Keratinocyte (primary cell): Measurements from ENCODE around the gene VAMP5. TPM values are rescaled to one million over a fixed set of nuclear protein-coding genes. Genes with fewer than 3 reads are reported as not detected.

Experiments used
- DNase-seq: peaks from one replicate; pipeline ENCODE4 v3.0.0-alpha.2; 2011; ENCODE audit warnings: low read depth, missing footprints, low spot score
- FAIRE-seq: peaks from 2 replicates; lab custom pipeline; 2011; peaks lifted over from hg19 to GRCh38; lab: Jason Lieb, UNC
- H2AFZ ChIP-seq: 2 replicates; pipeline ENCODE4 v1.6.0; 2012; ENCODE audit warnings: low read length, control low read depth, inconsistent platforms; ENCODE audit not compliant: control insufficient read depth
- H3K27ac ChIP-seq: 2 replicates; pipeline ENCODE4 v1.5.1; 2011; ENCODE audit warnings: low read length; ENCODE audit not compliant: control insufficient read depth, insufficient read depth
- H3K27me3 ChIP-seq: 3 replicates; pipeline ENCODE4 v1.6.0; 2011; ENCODE audit warnings: low read length; ENCODE audit not compliant: control insufficient read depth, insufficient read depth; ENCODE audit errors: extremely low read depth
- H3K36me3 ChIP-seq, 2 experiments: 2 replicates in 1 of 2; 3 replicates in 1 of 2; pipeline ENCODE4 v1.5.1; 2011; ENCODE audit warnings: low read length in 2 of 2, mild to moderate bottlenecking in 1 of 2; ENCODE audit not compliant: control insufficient read depth in 2 of 2, insufficient read depth in 2 of 2; ENCODE audit errors: extremely low read depth in 1 of 2
- H3K4me1 ChIP-seq: 3 replicates; pipeline ENCODE4 v1.5.1; 2011; ENCODE audit warnings: low read length; ENCODE audit not compliant: control insufficient read depth, insufficient read depth; ENCODE audit errors: extremely low read depth
- H3K4me2 ChIP-seq: 3 replicates; pipeline ENCODE4 v1.6.0; 2011; ENCODE audit warnings: low read depth, low read length; ENCODE audit not compliant: control insufficient read depth, insufficient read depth; ENCODE audit errors: extremely low read depth
- H3K4me3 ChIP-seq, 3 experiments: fragments of 200-600 bp in 1 of 3; sonication (generic) in 1 of 3; 2 replicates in 2 of 3; 3 replicates in 1 of 3; pipeline ENCODE4 v1.5.1; 2011 to 2016; ENCODE audit warnings: low read length in 3 of 3, mild to moderate bottlenecking in 3 of 3, control low read depth in 2 of 3, inconsistent platforms in 1 of 3, low read depth in 1 of 3, mixed read lengths in 1 of 3, mixed run types in 1 of 3, moderate library complexity in 1 of 3; ENCODE audit not compliant: control insufficient read depth in 2 of 3, insufficient read depth in 2 of 3; ENCODE audit errors: extremely low read depth in 1 of 3
- H3K79me2 ChIP-seq: 2 replicates; pipeline ENCODE4 v1.6.0; 2012; ENCODE audit warnings: low read length; ENCODE audit not compliant: control insufficient read depth, insufficient read depth
- H3K9ac ChIP-seq: 3 replicates; pipeline ENCODE4 v1.6.0; 2011; ENCODE audit warnings: low read length; ENCODE audit not compliant: control insufficient read depth, insufficient read depth; ENCODE audit errors: extremely low read depth
- H3K9me1 ChIP-seq: 3 replicates; pipeline ENCODE4 v1.6.0; 2011; ENCODE audit warnings: low read length; ENCODE audit not compliant: control insufficient read depth, insufficient read depth; ENCODE audit errors: extremely low read depth
- H3K9me3 ChIP-seq: 2 replicates; pipeline ENCODE4 v1.5.1; 2012; ENCODE audit warnings: low read depth, low read length; ENCODE audit not compliant: control insufficient read depth
- H4K20me1 ChIP-seq: 3 replicates; pipeline ENCODE4 v1.6.0; 2011; ENCODE audit warnings: low read length; ENCODE audit not compliant: control insufficient read depth, insufficient read depth; ENCODE audit errors: extremely low read depth
- CTCF ChIP-seq, 3 experiments: IDR thresholded peaks in 1 of 3; conservative IDR thresholded peaks in 1 of 3; optimal IDR thresholded peaks in 1 of 3; 2 replicates in 2 of 3; 3 replicates in 1 of 3; pipeline versions ENCODE3 to v1.5.1; 2011; ENCODE audit warnings: low read length in 3 of 3, mild to moderate bottlenecking in 3 of 3, moderate library complexity in 2 of 3, control low read depth in 1 of 3, inconsistent platforms in 1 of 3; ENCODE audit not compliant: insufficient read depth in 2 of 3; ENCODE audit errors: extremely low read depth in 1 of 3
- EZH2 ChIP-seq: IDR thresholded peaks from one replicate; pipeline ENCODE4 v1.6.1; 2012; ENCODE audit warnings: inconsistent platforms, mild to moderate bottlenecking, low read length, moderate library complexity
- dilution Hi-C: fragments of 300-500 bp; cut with MboI; formaldehyde crosslinking; loops from one replicate; pipeline ENCODE4 v1.7.0; 2020; ENCODE audit warnings: low sequenced_read_pairs; ENCODE audit not compliant: extremely low pct_ligation_motif_present
- polyA plus RNA-seq, 5 experiments: library from polyadenylated mRNA; depleted of rRNA in 3 of 5; stranded (reverse) in 3 of 5; stranded (forward) in 1 of 5; unstranded in 1 of 5; fragments of >200 nt; gene quantifications; 1 replicate in 1 of 5; 2 replicates in 3 of 5; 3 replicates in 1 of 5; pipeline versions ENCODE4 v1.2.1 to v1.2.3, GENCODE V29; 2011 to 2012; ENCODE audit warnings: missing spikeins in 2 of 5, low read depth in 1 of 5, low replicate concordance in 1 of 5

Gene VAMP5
- polyA plus RNA-seq, 1 donor (not counting 4 experiments of a cell fraction or from before 2014, with no cell fraction given) = 11.0 TPM

GRCh38 chr2:85589181-85589580, 5.0 kb downstream of the VAMP5 start:
- TF ChIP-seq CTCF (optimal IDR thresholded peaks at IDR 0.05 in 1 of 3, IDR thresholded peaks at IDR 0.05 in 1 of 3, conservative IDR thresholded peaks at IDR 0.05 in 1 of 3; ENCODE audit: extremely low read depth in 1 of 3, insufficient read depth in 2 of 3, low read length in 3 of 3) (no peak), EZH2 (no peak)
- Histone ChIP-seq H3K4me1 (peaks cover 23% of the 10 kb centered on the region), H3K4me2 (no peak overlapping the region)

GRCh38 chr2:85589982-85590791, 6.0 kb downstream of the VAMP5 start:
- Histone ChIP-seq H3K9me1 (no peaks in the 10 kb centered on the region), H3K4me1 (peaks cover 24% of the 10 kb centered on the region), H3K27me3 (no peaks in the 10 kb centered on the region), H3K27ac (peak overlapping the region; percentile 26), H3K36me3 (no peaks in the 10 kb centered on the region), H3K79me2 (no peaks in the 10 kb centered on the region), H2AFZ (peak overlapping the region; percentile 15), H3K9ac (no peak overlapping the region), H3K4me2 (no peak overlapping the region), H3K9me3 (no peaks in the 10 kb centered on the region), H3K4me3 (no peak overlapping the region), H4K20me1 (no peaks in the 10 kb centered on the region)
- no peak for DNase-seq
- FAIRE-seq = no peak
- dilution Hi-C loops = no loop called here
- TF ChIP-seq EZH2 (no peak), CTCF (optimal IDR thresholded peaks at IDR 0.05 in 1 of 3, IDR thresholded peaks at IDR 0.05 in 1 of 3, conservative IDR thresholded peaks at IDR 0.05 in 1 of 3; ENCODE audit: extremely low read depth in 1 of 3, insufficient read depth in 2 of 3, low read length in 3 of 3) (no peak)

More at GRCh38 chr2:85589181-85589580, 5.0 kb downstream of the VAMP5 start:
- H3K27me3 ChIP-seq = no peaks in the 10 kb centered on the region
- no peaks in the 10 kb centered on the region for H3K9me1 ChIP-seq
- no peak overlapping the region for H3K9ac ChIP-seq
- H4K20me1 ChIP-seq = no peaks in the 10 kb centered on the region
- H3K79me2 ChIP-seq = no peaks in the 10 kb centered on the region
- no peaks in the 10 kb centered on the region for H3K9me3 ChIP-seq
- H3K27ac ChIP-seq = no peak overlapping the region
- no peak overlapping the region for H2AFZ ChIP-seq
- dilution Hi-C loops = no loop called here
- DNase-seq = no peak
- H3K36me3 ChIP-seq = no peaks in the 10 kb centered on the region
- no peak for FAIRE-seq
- H3K4me3 ChIP-seq = no peak overlapping the region
